Kidney epithelial cell (primary cell): ENCODE results near the gene NUP98. TPM values are rescaled to one million over a fixed set of nuclear protein-coding genes. Genes with fewer than 3 reads are reported as not detected.

Experiments used
- DNase-seq: peaks from one replicate; pipeline ENCODE4 v3.0.0-alpha.2; 2010; ENCODE audit warnings: low read depth
- H3K27me3 ChIP-seq: 2 replicates; pipeline ENCODE4 v1.6.0; 2011; ENCODE audit warnings: low read length; ENCODE audit not compliant: control insufficient read depth, insufficient read depth
- H3K36me3 ChIP-seq: 2 replicates; pipeline ENCODE4 v1.5.1; 2011; ENCODE audit warnings: low read length; ENCODE audit not compliant: control insufficient read depth, insufficient read depth
- H3K4me3 ChIP-seq: 2 replicates; pipeline ENCODE4 v1.5.1; 2011; ENCODE audit warnings: low read depth, mild to moderate bottlenecking, control low read depth, low read length
- total RNA-seq: library from RNA; depleted of rRNA; stranded (reverse); fragments of >200 nt; gene quantifications from 2 replicates; pipeline ENCODE4 v1.2.3, GENCODE V29; 2015
- TF ChIP-seq, protein P1 (sequence below): IDR thresholded peaks from 2 replicates; pipeline ENCODE4 v1.5.1; 2011; ENCODE audit warnings: mild to moderate bottlenecking, moderate library complexity, low read length, control low read depth, inconsistent platforms; ENCODE audit not compliant: insufficient read depth, poor library complexity, severe bottlenecking

The NUP98 gene
- total RNA-seq, 1 donor from 2014 or later = 94.0 TPM

DNA sequence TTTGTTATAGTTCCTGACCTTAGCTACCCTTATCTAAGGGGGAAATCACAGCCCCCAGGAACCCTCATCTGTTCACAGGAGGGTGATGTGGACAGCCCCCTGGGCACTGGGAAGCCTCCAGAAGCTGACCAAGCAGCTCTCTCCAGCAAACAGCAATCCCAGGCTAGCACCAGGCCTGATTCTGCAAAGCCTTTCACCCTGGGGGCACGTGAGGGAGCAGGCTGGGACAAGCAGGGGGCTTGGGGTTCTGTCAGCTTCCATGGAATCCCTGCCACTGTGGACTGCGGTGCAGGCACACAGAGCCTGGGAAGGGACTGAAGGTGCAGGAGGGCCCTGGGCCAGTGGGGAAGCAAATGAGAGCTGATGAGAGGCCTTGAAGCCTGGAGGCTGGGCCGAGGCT is 13.1 kb upstream of the NUP98 start:
- H3K36me3 ChIP-seq = no peaks in the 10 kb centered on the region
- TF ChIP-seq, protein P1, sequence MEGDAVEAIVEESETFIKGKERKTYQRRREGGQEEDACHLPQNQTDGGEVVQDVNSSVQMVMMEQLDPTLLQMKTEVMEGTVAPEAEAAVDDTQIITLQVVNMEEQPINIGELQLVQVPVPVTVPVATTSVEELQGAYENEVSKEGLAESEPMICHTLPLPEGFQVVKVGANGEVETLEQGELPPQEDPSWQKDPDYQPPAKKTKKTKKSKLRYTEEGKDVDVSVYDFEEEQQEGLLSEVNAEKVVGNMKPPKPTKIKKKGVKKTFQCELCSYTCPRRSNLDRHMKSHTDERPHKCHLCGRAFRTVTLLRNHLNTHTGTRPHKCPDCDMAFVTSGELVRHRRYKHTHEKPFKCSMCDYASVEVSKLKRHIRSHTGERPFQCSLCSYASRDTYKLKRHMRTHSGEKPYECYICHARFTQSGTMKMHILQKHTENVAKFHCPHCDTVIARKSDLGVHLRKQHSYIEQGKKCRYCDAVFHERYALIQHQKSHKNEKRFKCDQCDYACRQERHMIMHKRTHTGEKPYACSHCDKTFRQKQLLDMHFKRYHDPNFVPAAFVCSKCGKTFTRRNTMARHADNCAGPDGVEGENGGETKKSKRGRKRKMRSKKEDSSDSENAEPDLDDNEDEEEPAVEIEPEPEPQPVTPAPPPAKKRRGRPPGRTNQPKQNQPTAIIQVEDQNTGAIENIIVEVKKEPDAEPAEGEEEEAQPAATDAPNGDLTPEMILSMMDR = no peak
- no peak overlapping the region for H3K4me3 ChIP-seq
- H3K27me3 ChIP-seq = no peaks in the 10 kb centered on the region
- no peak for DNase-seq

DNA sequence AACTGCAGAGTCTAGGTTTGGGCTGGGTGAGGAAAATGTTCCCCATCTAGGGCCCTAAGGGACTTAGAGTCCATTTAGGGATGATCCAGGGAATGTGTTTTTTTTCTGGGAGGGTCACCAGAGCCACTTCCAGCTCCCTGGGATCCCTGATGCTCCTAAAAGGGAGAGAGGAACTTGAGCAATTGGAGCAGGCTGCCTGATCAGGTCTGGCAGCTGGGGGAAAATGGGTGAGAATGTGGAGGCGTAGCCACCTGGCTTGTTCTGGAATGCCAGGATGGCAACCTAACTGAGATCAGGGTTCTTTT is 12.2 kb upstream of the NUP98 start:
- no peak overlapping the region for H3K4me3 ChIP-seq
- TF ChIP-seq, protein P1 = no peak
- H3K27me3 ChIP-seq = no peaks in the 10 kb centered on the region
- DNase-seq = no peak
- no peaks in the 10 kb centered on the region for H3K36me3 ChIP-seq

DNA sequence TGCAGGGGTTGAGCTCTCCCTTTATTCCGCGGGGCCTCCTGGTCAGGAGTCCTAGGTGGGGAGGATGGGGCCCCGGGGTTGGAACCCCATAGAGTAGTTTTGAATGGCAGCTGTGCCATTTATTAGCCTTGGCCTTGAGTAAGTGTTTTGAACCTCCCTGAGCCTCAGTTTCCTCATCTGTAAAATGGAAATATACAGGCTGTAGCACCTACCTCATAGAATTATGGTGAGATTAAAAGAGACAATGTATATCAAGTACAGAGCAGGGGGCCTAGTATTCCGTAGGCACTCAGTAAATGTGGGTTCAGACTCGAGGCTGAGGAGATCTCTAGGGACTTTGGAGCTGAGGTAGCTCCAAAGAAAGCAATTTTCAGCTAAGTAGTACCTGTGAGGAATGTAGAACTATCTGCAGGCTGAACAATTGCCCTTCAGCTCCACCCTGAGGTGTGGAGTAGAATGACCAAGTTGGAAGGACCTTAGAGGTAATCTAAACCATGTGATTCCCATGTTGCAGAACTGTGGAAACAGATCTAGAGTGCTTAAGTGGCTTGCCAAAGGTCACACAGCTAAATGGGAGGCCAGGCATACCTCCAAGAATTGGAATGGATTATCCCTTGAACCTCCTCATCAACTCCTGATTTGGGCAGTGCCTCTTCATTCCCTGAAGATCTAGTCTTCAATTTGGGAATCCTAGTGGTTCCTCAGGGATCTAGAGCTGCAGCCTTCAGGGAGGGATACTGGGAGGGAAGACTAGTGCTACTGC is 11.7 kb upstream of the NUP98 start:
- no peak for DNase-seq
- H3K27me3 ChIP-seq = no peaks in the 10 kb centered on the region
- TF ChIP-seq, protein P1 = peak; percentile 50
- H3K36me3 ChIP-seq = no peaks in the 10 kb centered on the region
- H3K4me3 ChIP-seq = peak overlapping the region; percentile 65

DNA sequence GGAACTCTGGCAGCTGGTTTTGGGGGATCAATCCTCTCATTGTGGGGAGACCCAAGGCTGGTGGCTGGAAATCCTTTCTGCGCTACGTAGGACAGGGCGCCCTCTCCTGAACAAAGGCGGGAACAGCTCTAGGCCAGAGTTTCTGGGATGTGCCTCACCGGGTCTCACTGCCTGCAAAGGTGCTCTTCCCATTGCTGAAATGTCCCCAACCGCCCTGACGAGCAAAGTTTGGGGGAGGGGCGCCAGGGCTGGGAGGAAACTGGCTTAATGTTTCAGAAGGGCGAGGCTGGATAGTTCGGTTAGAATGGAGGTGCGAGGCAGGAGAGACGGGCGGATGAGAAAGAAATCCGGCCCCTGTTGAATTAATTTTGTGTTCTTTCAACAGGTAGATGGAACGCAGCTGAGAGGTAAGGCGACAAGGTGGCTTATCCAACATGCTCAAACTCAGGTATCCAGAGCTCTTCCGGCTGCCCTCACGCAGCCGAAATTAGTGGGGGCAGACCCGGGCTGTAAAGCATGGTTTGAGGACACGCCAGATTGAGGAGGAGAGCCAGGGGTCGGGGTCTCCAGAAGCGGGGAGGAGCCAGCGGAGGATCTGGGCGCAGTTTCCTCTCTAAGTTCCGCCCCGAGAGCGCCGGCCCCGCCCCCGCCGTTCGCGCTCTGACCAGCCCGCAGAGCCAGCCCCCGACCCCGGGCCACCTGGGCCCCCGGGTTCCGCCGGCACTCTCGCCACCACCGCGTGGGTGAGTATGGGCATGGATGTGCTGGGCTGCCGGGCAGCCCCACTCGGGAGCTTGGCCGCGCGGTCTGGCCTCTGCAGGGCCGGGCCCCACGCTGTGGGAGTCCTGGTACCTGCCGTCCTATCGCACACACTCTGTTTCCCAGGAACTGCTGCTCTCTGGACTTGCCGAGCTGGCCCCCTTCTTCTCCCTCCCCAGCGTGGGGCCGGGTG is 10.8 kb upstream of the NUP98 start, which contains the start of gene PGAP2:
TSS of gene PGAP2 (plus strand) at position 652 of the 952 bp plus-strand sequence. CDS start 2,700 bp downstream, outside the sequence.
- Histone ChIP-seq H3K4me3 (peak within 1 kb of the TSS; percentile 65), H3K27me3 (no peaks in the 10 kb centered on the region), H3K36me3 (no peaks in the 10 kb centered on the region)
- DNase-seq = no peak
- TF ChIP-seq, protein P1 = peak; percentile 82

DNA sequence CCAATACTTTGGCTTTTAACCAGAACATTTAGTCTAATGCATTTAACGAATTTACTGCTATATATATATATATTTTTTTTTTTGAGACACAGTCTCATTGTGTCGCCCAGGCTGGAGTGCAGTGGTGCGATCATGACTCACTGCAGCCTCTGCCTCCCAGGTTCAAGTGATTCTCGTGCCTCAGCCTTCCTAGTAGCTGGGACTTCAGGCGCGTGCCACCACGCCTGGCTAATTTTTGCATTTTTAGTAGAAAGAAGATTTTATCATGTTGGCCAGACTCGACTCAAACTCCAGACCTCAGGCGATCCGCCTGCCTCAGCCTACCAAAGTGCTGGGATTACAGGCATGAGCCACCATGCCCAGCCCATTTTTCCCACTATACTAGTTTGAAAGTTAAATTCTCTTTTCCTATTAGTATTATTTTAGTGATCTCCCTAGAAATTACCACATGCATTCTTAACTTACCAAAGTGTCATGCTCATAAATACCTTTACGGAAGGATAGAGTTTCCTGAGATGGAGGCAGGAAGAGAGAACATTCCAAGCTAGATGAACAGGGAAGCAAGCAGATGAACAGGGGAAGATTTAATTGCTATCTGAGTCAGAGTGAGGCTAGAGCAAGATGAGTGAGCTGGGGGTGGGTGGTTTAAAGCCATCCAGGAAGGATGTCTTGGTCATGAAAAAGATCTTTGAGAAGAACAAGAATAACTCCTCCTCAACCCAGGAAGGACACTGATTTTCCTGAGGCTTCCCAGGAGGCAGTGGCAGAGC is 6.6 kb upstream of the NUP98 start:
- H3K36me3 ChIP-seq = no peaks in the 10 kb centered on the region
- TF ChIP-seq, protein P1 = no peak
- H3K27me3 ChIP-seq = no peaks in the 10 kb centered on the region
- H3K4me3 ChIP-seq = no peak overlapping the region
- DNase-seq = peak; percentile 64
